Activated CD4-positive, alpha-beta T cell treated with anti-CD3 and anti-CD28 coated beads, Interleukin-2, amount 50 U/mL, for 4 hours (primary cell): ENCODE data around the gene CRELD1.

Experiments
- DNase-seq, 2 experiments: peaks; one replicate each; pipeline ENCODE4 v3.0.0-alpha.2; 2020

CRELD1 gene

GRCh38 chr3:9965200-9965875, 31.7 kb downstream of the CRELD1 start:
- DNase-seq, result no peak

- DNase-seq, result no peak
Measured at GRCh38 chr3:9966841-9967240, 33.2 kb downstream of the CRELD1 start.

- DNase-seq, result no peak
Measured at GRCh38 chr3:9969632-9970019, 36.0 kb downstream of the CRELD1 start.

GRCh38 chr3:9970020-9970652, 36.5 kb downstream of the CRELD1 start:
- DNase-seq, result no peak

GRCh38 chr3:9976721-9977709, 43.4 kb downstream of the CRELD1 start:
- no peak for DNase-seq

- DNase-seq, result no peak
Measured at GRCh38 chr3:9978710-9979305, 45.2 kb downstream of the CRELD1 start.

GRCh38 chr3:9980251-9980650, 46.6 kb downstream of the CRELD1 start:
- DNase-seq, result no peak

- no peak for DNase-seq
Measured at GRCh38 chr3:9986230-9986725, 52.6 kb downstream of the CRELD1 start.

- DNase-seq, result no peak
Measured at GRCh38 chr3:9994086-9994844, 60.6 kb downstream of the CRELD1 start.
